ENCODE measurements around the gene STIM1. TPM values are rescaled to one million over a fixed set of nuclear protein-coding genes. Genes with fewer than 3 reads are reported as not detected.

The STIM1 gene
- total and polyA plus RNA-seq, 10 of the 15 experiments (the other 5 are each of a cell fraction or from before 2014, with no cell fraction given): 8.6 to 57.7 (median 29.3) TPM

- SMC1A ChIA-PET (ENCODE audit: uncharacterized antibody, unreplicated experiment): interaction anchor here (1.0 to 12.4 kb wide), 9 partner anchors 10 to 221 kb away, joined by 3 to 188 read pairs (median 4); partner anchors contain the start of genes PGAP2 and STIM1
- H3K27ac ChIP-seq (ENCODE audit: control insufficient read depth, insufficient read depth): peak overlapping the region; percentile 50
- peak overlapping the region; percentile 37 for H3K4me3 ChIP-seq
- H4K20me1 ChIP-seq (ENCODE audit: control insufficient read depth, insufficient read depth): no peaks in the 10 kb centered on the region; the same call in 1 of the 2 replicates
- H3K4me2 ChIP-seq (ENCODE audit: control insufficient read depth, insufficient read depth): peak overlapping the region; percentile 32
- no peak overlapping the region for H2AFZ ChIP-seq (ENCODE audit: control insufficient read depth, low read depth, low read length)
- in situ Hi-C loops (cut with MboI): loop anchor here (25.0 kb wide), 1 partner anchor 552 kb away; the partner anchor contains the start of gene TRIM21
- no peaks in the 10 kb centered on the region for H3K27me3 ChIP-seq (replicated peaks in 1 of 2; ENCODE audit: control insufficient read depth in 2 of 2, insufficient read depth in 2 of 2, low read length in 1 of 2)
- FAIRE-seq (no peak), DNase-seq (ENCODE audit: low read depth, low spot score) (no peak), ATAC-seq (no peak)
- intact Hi-C loops (cut with micrococcal nuclease; ENCODE audit: unreplicated experiment): no loop called here
- H3K4me1 ChIP-seq (ENCODE audit: control insufficient read depth, insufficient read depth, low read length): peaks cover 40% of the 10 kb centered on the region
- POLR2A ChIA-PET: interaction anchor here (0.7 to 12.0 kb wide), 8 partner anchors 10 to 233 kb away, joined by 3 to 242 read pairs (median 3); partner anchors contain the start of gene STIM1
- peaks cover 97% of the 10 kb centered on the region for H3K79me2 ChIP-seq (ENCODE audit: control insufficient read depth, insufficient read depth, low read length)
- H3K9ac ChIP-seq (ENCODE audit: control insufficient read depth, insufficient read depth, low read length): no peak overlapping the region
- RAD21 ChIA-PET (ENCODE audit: unreplicated experiment): interaction anchor here (0.8 to 12.7 kb wide), 4 partner anchors 10 to 237 kb away, joined by 3 to 304 read pairs (median 20); partner anchors contain the start of gene STIM1
- CTCF ChIA-PET: interaction anchor here (1.0 to 39.6 kb wide), 8 partner anchors 8 to 237 kb away, joined by 3 to 1047 read pairs (median 6); partner anchors contain the start of genes PGAP2 and STIM1
- WGBS (ENCODE audit: insufficient coverage, insufficient replicate concordance, low lambda C conversion rate, missing lambda C conversion rate): 51% methylated on average over 4 of the region's 4 CpGs
- H3K36me3 ChIP-seq (ENCODE audit: control insufficient read depth in 2 of 2, insufficient read depth in 2 of 2, low read length in 1 of 2): peaks cover 9 to 19% of the 10 kb centered on the region in 2 experiments; a peak in 3 of 4 replicates
- H3K9me3 ChIP-seq (replicated peaks; ENCODE audit: control insufficient read depth, insufficient read depth, low read length): no peaks in the 10 kb centered on the region
- no peak for TF ChIP-seq PAX8 (IDR thresholded peaks at IDR 0.05)
- BruUV-seq (replicated peaks): no TSS peak
Measured at GRCh38 chr11:3835751-3836150, 19.7 kb upstream of the STIM1 start.

- Histone ChIP-seq H3K4me3 (peak overlapping the region; percentile 98), H4K20me1 (ENCODE audit: control insufficient read depth, insufficient read depth) (no peaks in the 10 kb centered on the region), H3K9ac (ENCODE audit: control insufficient read depth, insufficient read depth, low read length) (peak overlapping the region; percentile 31), H3K27me3 (replicated peaks in 1 of 2; ENCODE audit: control insufficient read depth in 2 of 2, insufficient read depth in 2 of 2, low read length in 1 of 2) (no peaks in the 10 kb centered on the region), H3K4me1 (ENCODE audit: control insufficient read depth, insufficient read depth, low read length) (peaks cover 33% of the 10 kb centered on the region), H3K27ac (ENCODE audit: control insufficient read depth, insufficient read depth) (peak overlapping the region; percentile 82), H3K36me3 (ENCODE audit: control insufficient read depth in 2 of 2, insufficient read depth in 2 of 2, low read length in 1 of 2) (peaks cover 5 to 14% of the 10 kb centered on the region in 2 experiments; a peak in 3 of 4 replicates), H3K4me2 (ENCODE audit: control insufficient read depth, insufficient read depth) (peak overlapping the region; percentile 43), H3K79me2 (ENCODE audit: control insufficient read depth, insufficient read depth, low read length) (peaks cover 86% of the 10 kb centered on the region), H3K9me3 (replicated peaks; ENCODE audit: control insufficient read depth, insufficient read depth, low read length) (no peaks in the 10 kb centered on the region), H2AFZ (ENCODE audit: control insufficient read depth, low read depth, low read length) (no peak overlapping the region)
- in situ Hi-C loops (cut with MboI) (loop anchor here (25.0 kb wide), 1 partner anchor 550 kb away; the partner anchor contains the start of gene TRIM21), intact Hi-C loops (cut with micrococcal nuclease; ENCODE audit: unreplicated experiment) (no loop called here)
- 0% methylated on average over 5 of the region's 5 CpGs for WGBS (ENCODE audit: insufficient coverage, insufficient replicate concordance, low lambda C conversion rate, missing lambda C conversion rate)
- ATAC-seq (peak; percentile 4), FAIRE-seq (no peak), DNase-seq (ENCODE audit: low read depth, low spot score) (no peak)
- no TSS peak for BruUV-seq (replicated peaks)
- ChIA-PET CTCF (interaction anchor here (0.8 to 39.6 kb wide), 8 partner anchors 11 to 232 kb away, joined by 3 to 1047 read pairs (median 6); partner anchors contain the start of gene STIM1), POLR2A (interaction anchor here (0.6 to 12.0 kb wide), 9 partner anchors 11 to 260 kb away, joined by 3 to 242 read pairs (median 5); partner anchors contain the start of gene STIM1), RAD21 (ENCODE audit: unreplicated experiment) (interaction anchor here (0.7 to 12.7 kb wide), 11 partner anchors 11 to 457 kb away, joined by 3 to 304 read pairs (median 4); partner anchors contain the start of genes NUP98, STIM1 and ZNF195), SMC1A (ENCODE audit: uncharacterized antibody, unreplicated experiment) (interaction anchor here (0.7 to 12.4 kb wide), 13 partner anchors 12 to 262 kb away, joined by 3 to 188 read pairs (median 4); partner anchors contain the start of genes PGAP2 and STIM1)
- TF ChIP-seq IKZF2 (IDR thresholded peaks at IDR 0.05) (peak in 1 of 2 experiments; percentile 38; a peak in 2 of 4 replicates), NRF1 (conservative IDR thresholded peaks at IDR 0.05; ENCODE audit: low read depth, low read length) (no peak), YY1 (IDR thresholded peaks at IDR 0.05; ENCODE audit: low read depth, low read length) (0 out of 2 replicates have a peak, but pooled peaks have one; percentile 7), SPI1 (IDR thresholded peaks at IDR 0.05; ENCODE audit: borderline replicate concordance, insufficient read depth, low read depth, low read length) (0 out of 2 replicates have a peak, but pooled peaks have one; percentile 9), POU2F2 (IDR thresholded peaks at IDR 0.05; ENCODE audit: borderline replicate concordance, low read depth, low read length) (no peak), FOS (IDR thresholded peaks at IDR 0.05; ENCODE audit: borderline replicate concordance, extremely low read depth, insufficient read length) (no peak), NBN (IDR thresholded peaks at IDR 0.05) (0 out of 2 replicates have a peak, but pooled peaks have one; percentile 50), NR2C2 (IDR thresholded peaks at IDR 0.05; ENCODE audit: borderline replicate concordance, control insufficient read depth, insufficient read length, low read depth) (no peak), IKZF1 (conservative IDR thresholded peaks at IDR 0.05) (peak; percentile 61), POLR2AphosphoS2 (IDR thresholded peaks at IDR 0.05; ENCODE audit: low read depth, low read length) (0 out of 2 replicates have a peak, but pooled peaks have one; percentile 15)
- TF ChIP-seq, protein P1, sequence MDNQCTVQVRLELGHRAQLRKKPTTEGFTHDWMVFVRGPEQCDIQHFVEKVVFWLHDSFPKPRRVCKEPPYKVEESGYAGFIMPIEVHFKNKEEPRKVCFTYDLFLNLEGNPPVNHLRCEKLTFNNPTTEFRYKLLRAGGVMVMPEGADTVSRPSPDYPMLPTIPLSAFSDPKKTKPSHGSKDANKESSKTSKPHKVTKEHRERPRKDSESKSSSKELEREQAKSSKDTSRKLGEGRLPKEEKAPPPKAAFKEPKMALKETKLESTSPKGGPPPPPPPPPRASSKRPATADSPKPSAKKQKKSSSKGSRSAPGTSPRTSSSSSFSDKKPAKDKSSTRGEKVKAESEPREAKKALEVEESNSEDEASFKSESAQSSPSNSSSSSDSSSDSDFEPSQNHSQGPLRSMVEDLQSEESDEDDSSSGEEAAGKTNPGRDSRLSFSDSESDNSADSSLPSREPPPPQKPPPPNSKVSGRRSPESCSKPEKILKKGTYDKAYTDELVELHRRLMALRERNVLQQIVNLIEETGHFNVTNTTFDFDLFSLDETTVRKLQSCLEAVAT (IDR thresholded peaks at IDR 0.05): peak; percentile 4; the same call in 1 of the 2 replicates
- TF ChIP-seq, protein P2, sequence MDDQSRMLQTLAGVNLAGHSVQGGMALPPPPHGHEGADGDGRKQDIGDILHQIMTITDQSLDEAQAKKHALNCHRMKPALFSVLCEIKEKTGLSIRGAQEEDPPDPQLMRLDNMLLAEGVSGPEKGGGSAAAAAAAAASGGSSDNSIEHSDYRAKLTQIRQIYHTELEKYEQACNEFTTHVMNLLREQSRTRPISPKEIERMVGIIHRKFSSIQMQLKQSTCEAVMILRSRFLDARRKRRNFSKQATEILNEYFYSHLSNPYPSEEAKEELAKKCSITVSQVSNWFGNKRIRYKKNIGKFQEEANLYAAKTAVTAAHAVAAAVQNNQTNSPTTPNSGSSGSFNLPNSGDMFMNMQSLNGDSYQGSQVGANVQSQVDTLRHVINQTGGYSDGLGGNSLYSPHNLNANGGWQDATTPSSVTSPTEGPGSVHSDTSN (IDR thresholded peaks at IDR 0.05; ENCODE audit: insufficient replicate concordance, low read depth, low read length): no peak
Measured at GRCh38 chr11:3836903-3837302, 18.6 kb upstream of the STIM1 start.

Measured in GM12878 (cell line).